Measurements from ENCODE around the gene PEMT.
"Not testable (repeated sequence)": the region's sequence is repeated elsewhere in the genome, so short reads cannot be mapped to it uniquely, and the experiment has no call there.

PEMT gene

DNA sequence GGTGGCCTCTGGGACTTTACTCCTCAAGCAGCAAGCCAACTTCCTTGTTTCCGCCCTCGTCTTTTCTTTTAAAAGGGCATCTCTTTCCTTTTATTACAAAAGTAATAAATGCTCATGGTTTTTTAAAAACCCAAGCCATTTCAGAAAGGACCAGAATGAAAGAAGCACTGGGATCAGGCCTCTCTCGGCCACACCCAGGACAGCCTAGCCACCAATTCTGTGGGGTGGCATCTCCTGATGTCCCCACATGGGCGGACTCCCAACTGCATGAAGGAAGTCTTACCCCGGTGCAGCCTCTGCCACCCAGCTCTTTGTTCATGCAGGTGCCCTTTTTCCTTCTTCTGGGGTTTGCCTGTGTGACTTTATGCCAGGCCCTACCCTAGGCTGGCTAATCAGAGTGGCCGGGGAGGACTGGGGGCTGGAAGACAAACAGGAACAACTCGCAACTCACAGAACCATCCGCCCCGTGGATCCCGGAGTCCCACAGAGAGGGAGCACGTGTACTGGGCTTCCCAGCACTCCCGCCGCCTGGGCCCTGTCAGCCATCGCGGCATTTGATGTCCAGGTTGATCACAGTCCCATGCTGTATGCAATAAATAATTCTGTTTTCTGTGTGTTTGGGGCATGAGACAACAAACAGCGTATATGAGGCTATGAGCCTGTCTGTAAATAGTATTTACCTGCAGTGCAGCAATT, 92.8 kb downstream of the PEMT start:
- DNase-seq = no peak

DNA sequence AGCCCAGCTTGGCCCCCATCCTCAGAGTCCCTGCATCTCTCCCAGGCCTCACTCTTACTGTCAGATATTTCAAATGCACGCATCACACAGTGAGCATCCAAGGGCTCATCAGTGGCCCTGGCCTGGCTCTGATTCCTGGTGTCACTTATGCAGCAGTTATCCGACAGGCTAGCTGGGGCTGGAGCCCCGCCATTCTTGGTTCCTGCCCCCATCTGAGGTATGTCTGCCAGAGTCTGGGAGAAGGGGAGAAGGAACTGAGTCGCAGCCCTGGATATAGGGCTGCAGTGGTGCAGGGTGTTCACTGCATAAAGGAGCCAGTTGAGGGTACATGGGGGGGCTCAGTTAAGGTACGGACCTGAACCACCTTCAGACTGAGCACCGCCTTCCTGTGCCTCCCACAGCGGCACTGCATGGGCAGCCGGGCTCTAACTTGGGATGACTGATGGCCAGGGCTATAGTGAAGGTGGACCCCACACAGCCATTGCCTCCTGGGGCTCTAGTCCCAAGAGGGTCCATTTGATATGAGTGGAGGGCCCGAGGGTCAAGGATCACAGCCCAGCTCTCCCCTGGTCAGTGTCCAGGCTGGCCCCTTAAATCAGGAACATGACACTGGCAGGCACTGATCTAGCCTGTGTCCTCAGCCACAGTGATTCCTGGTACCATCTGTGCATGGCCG, 93.5 kb downstream of the PEMT start:
- no peak for DNase-seq

DNA sequence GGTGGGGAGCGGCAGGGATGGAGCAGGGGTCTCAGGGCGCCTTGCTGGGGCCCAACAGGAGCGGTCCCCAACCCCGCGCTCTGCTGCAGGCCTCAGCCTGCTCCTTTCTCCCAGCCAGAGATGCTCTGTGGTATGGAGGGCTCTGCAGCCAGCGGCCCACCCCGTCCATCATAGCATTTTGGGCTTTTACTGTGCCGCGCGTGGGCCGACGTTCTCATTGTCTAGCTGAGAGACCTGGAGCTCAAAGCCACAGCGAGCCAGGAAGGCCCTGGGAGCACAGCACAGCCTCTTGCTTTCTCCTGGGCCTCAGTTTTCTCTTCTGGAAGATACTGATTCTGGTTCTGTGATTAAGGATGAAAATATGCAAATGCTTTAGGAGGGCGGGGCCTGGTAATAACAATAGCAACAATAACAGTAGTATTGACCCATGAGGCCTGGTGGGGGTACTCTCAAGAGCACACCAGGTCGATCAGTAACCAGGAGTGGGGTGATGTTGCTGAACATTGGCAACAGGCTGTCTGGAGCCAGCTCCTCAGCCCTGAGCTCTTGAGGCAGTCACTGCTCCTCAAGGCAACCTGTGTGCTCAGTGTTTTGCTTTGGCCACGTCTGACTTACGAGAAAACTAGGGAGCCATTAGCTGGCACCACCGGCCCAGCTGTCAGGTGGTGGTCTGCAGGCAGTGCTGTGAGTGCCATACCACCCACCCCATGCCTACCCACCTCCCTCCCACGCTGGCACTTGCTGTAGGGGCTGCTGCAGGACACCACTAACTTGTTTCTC, 94.3 kb downstream of the PEMT start:
- DNase-seq = no peak

DNA sequence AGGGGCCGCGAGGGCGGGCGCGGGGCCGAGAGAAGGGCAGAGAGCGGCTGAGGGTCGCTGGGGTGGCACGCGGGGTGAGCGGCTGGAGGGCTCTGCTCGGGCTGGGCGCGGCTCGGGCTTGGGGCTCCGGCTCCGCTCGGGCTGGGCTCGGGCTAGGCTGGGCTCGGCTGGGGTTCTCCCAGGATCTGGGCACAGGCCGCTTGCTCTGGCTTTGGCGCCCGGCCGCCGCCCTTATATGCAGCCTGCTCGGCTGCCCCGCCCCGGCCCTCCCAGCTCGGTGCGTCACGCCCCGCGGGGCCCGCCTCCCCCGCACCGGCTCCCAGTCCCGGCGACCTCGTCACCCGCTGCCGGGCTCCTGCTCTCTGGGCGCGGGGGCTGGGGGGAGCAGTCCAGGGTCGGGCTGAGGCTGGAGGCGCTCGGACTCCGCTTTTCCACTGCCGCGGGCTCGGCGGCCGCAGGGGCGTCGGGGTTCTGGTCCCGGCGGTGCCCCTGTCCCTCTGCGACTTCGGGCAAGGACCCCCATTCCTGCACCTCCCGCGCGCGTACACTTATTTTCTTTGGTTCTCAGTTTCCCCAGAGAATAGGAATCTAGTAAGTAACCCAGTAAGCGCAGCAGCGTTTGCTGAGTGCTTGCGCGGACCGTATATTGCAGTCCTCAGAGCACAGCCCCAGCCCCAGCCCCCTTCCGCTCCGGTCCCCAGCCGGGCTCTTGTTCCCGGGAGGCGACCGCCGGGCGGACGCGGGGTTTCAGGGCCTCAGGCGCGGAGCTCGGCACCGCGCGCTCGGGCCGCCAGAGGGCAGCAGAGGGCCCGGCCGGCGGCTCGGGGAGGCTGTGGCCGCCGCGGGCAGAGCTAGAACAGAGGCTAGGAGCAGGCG, 95.1 kb downstream of the PEMT start, which contains the start of gene RASD1:
Gene RASD1, minus strand, starts transcription at position 207 of the 876 bp plus-strand sequence. CDS start 214 bp downstream, outside the sequence.
- DNase-seq = no peak

DNA sequence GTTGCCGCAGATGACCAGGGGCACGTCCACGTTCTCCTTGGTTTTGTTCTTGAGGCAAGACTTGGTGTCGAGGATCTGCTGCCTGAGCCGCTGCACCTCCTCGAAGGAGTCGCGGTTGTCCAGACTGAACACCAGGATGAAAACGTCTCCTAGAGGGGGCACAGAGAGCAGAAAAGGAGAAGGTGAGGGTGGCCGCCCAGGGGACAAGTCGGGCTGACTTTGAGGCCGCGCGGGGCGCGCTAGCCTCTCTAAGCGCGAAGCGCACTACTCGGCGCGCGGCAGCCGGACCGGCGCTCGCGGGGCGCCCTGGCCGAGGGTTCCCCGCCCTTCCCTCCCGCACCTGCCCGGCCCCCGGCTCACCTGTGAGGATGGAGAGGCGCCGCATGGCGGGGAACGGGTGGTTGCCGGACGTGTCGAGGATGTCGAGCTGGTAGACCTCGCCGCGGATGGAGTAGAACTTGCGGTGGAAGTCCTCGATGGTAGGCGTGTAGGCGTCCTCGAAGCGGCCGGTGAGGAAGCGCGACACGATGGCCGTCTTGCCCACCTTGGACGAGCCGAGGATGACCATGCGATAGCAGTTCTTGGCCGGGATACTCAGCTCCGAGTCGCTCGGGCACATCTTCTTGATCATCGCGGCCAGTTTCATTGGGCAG, 95.8 kb downstream of the PEMT start:
- DNase-seq = no peak

DNA sequence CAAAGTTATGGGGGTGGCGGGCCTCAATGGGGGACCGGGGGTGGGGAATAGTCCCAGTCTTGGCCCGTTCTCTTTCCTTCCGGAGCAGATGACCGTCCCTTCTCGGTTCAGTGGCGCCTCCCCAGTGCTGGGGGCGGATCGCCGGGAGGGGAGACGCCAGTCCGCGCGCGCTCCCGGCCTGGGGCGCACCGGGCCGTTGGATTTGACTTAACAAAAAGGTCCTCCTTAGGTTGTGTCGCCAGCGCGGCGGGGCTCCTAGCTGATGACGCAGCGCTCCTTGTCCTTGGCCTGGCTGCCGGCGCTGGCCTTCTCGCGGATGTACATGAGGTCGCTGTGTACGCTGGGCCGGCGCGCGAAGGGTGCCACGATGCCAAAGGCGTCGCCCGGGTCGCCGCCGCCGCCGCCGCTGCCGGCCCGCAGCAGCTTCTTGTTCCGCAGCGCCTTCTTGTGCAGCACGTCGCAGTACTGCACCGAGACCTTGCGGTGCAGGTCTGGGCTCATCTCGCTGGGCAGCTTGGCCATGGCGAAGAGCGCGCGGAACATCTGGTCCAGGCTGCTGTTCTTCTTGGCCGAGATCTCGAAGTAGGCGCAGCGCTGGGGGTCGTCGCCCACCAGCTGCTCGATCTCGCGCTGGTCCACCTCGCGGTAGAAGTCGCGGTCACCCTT, 96.5 kb downstream of the PEMT start:
- no peak for DNase-seq

DNA sequence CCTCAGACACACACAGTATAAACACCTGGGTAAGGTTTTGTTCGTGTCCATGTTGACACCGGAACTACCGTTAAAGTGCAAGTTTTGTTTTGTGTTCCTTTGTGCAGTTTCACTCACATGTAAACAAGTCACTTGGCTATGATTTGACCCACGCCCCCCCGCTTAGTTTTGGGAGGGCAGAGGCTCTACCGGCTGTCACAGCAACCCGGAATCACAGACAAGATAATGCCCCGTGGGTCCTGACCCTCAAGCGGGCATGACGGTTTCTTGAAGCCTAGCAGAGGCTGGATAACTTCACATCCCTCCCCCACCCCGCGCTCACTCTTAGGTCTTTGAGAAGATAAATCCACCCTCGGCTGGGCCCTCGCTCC, 97.0 kb downstream of the PEMT start:
- DNase-seq = no peak

DNA sequence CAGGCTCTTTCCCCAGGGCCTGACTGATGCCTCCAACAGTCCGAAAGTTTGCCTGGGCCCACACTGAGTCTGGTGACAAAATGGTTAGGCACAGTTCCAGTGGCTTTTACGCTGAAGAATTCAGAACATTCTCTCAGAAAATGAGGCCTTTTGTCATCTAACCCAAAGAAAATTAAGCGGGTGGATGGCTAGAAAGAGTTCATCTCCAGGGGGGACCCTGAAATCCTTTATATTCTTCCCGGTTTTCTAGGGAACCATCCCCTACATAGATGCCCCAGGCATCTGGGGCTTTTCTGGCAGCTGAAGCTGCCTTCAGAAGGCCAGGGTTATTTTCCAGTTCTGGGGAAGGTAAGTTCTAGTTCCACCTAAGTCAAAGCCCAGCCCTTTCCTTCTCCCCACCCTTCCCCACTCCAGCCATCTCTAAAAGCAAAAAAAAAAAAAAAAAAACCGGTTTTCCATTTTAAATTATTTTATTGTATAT, 97.5 kb downstream of the PEMT start:
- no peak for DNase-seq

DNA sequence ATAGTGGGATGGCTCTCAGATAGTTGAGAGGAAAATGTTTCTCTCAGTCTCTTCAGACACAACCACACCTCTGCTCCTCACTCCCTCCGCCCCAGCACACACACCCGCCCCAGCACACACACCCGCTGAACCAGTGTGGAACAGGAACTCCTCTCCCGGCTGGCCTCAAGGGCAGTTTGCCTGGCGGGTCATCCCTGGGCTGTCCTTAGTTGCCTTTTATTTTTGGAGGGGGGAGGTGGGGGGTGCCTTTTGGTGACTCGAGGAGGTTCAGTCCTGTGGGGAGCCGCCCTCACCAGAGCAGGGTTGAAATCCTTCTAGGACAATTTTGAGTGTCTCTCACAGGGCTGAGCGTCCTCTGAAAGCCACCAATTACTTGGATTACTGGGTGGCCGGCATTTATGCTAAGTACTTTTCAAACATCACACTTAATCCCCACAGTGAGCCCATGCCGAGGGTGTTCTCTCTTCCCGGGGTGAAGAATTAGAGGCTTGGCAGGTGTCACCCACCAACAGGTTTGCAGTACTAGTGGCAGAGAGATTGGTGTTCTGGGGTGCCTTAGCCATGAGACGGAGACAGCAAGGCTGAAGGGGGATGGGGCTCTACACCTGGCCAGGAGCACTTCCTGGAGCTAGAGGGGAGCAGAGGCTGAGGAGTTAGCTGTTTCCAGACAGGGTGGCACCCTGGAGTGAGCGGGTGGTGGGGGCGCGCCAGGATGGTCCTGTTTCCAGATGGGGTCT, 98.1 kb downstream of the PEMT start:
- DNase-seq = no peak

DNA sequence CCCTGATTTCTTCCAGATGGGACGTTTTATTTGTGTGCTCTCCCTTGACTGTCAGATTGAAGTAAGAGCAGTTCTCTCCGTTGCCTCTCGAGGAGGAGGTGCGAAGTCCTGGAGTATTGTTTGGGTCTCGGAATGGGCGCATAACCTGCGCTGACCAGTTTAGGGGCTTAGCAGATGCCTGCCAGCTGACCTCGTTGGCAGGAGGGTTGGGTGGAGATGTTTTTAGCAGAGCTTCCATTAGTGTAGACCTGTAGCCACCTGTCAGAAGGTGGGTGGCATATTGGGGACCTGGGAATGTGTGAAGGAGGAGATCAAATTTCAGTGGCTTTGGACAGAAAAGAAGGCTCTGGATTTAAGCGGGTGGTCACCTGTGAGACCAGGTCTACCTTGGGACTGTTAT, 98.9 kb downstream of the PEMT start:
- no peak for DNase-seq

DNA sequence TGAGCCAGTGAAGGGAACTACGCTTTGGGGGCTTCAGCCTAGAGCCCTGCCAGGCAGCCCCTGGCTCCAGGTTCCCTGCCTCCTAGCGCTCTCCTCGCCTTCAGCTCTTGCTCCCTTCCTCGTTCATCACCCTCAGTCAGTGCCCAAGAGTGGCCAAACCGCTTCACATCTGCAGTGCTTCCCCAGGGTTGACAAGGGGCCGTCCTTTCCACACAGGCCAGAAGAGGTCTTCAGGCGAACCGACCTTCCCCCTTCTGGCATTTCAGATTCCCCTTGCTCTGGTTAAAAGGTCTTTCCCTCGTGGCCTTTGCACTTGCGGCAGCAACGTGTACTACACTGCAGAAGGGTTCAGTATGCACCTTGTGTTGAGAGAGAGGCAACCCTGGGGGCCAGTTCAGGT, 99.4 kb downstream of the PEMT start:
- DNase-seq = no peak

DNA sequence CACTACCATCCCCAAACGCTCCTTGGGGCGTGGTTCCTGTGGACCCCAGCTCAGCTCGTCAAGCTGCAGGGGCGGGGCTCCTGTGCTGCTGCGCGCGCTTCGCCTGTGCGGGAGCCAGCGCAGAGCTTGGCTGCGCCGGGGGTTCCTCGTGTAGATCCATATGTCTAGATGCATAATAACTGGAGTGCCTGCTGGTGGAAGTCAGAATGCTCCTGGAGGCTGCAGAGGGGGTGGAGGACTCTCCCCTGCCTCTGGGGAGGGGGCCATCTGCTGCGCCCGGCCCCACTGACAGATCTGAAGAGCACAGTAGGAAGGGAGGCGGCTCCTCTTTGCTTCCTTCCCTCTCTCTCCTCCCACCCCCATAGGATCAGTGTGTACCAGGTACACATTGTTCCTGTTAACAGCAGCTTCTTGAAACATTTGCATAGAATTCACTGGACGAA, 99.9 kb downstream of the PEMT start:
- no peak for DNase-seq

DNA sequence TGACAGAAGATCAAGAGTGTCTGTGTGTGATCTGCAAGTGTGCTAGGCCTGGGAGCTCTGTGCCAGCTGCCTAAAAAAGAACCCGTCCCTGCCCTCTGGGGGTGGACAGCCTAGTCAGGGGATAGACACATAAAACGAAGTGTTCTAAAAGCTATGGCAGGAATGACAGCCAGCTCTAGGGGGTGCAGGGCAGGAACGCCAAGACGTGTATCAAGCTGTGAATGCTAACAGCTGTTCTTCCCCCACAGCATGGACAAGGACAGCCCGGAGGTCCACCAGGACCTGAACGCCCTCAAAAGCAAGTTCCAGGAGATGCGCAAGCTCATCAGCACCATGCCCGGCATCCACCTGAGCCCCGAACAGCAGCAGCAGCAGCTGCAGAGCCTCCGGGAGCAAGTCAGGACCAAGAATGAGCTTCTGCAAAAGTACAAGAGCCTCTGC, 100.5 kb downstream of the PEMT start:
- no peak for DNase-seq

DNA sequence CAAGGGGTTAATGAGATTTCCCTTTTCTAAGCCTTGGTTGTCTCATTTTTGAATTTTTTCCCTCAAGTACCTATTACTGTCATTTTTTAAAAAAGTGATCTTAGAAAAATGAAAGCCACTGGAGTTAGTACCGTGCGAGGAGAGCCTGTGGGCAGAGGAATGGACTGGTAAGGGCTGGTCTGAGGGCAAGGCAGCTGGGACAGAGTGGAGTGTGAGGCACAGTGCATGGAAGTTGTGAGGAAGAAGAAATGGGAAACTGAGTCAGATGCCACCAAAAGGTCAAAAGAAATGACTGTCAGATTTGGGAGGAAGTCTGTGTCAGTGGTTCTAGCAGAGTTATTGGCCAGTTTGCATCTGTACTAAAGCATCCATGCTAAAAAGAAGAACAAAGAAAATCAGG, 103.5 kb downstream of the PEMT start:
- DNase-seq = no peak

DNA sequence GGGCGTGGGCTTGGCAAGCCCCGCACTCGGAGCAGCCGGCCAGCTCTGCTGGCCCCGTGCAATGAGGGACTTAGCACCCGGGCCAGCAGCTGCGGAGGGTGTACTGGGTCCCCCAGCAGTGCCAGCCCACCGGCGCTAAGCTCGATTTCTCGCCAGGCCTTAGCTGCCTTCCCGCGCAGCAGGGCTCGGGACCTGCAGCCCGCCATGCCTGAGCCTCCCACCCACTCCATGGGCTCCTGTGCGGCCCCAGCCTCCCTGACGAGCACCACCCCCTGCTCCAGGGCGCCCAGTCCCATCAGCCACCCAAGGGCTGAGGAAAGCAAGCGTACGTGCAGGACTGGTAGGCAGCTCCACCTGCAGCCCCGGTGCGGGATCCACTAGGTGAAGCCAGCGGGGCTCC, 105.1 kb downstream of the PEMT start:
- DNase-seq = not testable (repeated sequence)

DNA sequence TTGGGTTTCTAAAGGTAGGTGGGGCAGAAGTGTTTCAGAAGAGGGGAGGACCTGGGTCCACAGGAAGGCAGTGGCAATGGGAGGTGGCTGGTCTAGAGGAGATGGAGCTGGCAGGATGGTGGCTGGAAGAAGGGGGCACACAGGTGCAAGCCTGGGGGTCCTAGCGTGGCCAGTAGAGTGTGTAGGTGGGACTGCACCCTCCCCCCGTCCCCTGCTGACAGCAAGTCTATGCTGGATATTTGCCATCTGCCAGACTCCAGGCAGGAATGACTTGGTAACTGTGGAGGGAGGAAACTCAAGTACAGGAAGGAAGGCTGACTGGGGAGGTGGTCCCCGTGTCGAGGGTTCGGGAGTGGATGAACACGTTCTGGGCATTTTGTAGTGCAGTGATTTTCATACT, 106.1 kb downstream of the PEMT start:
- no peak for DNase-seq

DNA sequence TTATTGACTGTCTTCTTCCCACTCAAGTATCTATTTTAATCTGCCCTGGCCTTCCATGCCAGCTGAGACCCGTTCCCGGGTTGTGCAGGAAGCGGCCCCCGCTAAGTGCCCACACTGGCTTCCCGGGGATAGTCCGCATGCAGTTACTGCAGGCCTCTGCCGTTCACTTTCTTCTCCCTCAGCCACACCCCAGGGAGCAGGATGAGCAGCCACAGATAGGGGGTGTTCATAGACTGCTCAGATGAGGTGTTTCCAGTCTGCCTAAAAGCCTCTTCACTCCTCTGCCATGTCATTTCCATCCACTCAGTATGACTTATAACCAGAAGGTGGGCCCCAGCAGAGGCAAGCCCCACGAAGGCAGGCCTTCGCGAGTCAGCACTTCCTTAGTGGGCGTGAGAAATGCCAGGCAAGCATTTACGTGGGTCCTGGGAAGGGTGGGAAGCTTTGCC, 107.0 kb downstream of the PEMT start:
- DNase-seq = no peak

DNA sequence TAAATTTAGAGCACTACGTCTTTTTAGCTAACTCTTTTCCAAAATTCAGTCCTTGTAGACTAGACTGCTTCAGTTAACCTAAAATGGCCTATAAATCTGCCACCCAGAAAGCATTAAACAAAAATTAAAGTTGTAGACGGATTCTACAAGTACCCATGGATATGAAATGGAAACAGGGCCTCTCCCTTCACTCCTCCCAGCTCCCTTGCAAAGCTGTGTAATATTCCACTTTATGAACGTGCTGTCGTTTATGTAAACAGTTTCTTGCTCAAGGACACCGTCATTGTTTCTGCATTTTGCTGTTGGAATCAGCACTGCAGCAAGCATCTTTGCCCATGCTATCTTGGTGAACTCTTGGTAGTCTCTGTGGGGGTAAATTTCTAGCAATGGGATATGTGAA, 109.6 kb downstream of the PEMT start:
- no peak for DNase-seq

DNA sequence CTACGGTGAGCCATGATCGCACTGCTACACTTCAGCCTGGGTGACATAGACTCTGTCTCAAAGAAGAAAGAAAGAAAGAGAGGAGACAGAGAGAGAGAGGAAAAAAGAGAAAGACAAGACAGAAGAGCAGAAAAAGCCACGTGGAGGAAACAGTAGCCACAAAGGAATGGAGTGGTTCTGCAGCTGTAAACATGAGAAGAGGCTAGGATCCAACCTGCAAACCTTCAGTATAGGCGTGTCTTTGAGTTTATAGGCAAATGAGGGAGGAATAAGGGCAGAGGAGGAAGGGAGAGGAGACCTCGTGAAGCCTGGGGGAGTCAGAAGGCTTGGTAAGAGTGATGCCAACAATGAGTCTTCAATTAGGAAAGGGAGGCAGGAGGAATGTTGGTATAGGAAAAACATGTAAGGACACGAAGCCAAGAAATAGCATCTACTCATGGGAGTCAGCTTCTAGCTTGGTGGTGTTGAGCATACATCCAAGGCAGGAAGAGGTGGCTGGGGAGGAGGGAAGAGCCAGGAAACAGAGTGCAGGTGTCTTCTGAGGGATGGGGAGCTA, 110.8 kb downstream of the PEMT start:
- DNase-seq = no peak

DNA sequence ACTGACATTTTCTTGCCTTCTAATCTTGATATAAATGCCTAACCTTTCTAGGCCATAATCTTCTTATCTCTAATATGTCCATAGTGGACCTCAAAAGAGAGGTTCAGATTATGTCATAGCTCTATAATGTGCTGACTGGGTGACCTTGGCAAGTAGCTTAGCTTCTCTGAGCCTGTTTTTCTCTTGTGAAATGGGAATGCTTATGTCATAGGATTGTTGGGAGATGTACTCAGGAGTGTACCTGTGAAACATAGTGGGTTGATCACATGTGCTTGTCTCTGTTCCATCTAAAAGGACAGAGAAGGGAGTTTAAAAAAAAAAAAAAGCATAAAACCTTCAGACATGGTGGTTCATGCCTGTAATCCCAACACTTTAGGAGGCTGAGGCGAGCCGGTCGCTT, 112.3 kb downstream of the PEMT start:
- DNase-seq = no peak

Measured in NCI-H2029 treated with DMSO at 0.1 percent for 48 hours (cell line).